ENCODE measurements around the gene NFIX.
"Not testable (repeated sequence)": the region's sequence is repeated elsewhere in the genome, so short reads cannot be mapped to it uniquely, and the experiment has no call there.

NFIX gene

DNA sequence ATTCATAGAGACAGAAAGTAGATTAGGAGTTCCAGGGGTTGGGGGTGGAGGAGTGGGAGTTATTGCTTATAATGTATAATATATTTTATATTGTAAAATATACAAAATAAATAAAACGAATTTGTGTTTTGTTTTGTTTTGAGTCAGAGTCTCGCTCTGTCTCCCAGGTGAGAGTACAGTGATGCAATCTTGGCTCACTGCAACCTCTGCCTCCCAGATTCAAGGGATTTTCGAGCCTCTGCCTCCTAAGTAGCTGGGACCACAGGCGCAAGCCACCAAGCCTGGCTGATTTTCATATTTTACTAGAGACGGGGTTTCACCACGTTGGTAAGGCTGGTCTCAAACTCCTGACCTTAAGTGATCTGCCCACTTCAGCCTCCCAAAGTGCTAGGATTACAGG, 35.8 kb upstream of the NFIX start:
- DNase-seq = no peak

DNA sequence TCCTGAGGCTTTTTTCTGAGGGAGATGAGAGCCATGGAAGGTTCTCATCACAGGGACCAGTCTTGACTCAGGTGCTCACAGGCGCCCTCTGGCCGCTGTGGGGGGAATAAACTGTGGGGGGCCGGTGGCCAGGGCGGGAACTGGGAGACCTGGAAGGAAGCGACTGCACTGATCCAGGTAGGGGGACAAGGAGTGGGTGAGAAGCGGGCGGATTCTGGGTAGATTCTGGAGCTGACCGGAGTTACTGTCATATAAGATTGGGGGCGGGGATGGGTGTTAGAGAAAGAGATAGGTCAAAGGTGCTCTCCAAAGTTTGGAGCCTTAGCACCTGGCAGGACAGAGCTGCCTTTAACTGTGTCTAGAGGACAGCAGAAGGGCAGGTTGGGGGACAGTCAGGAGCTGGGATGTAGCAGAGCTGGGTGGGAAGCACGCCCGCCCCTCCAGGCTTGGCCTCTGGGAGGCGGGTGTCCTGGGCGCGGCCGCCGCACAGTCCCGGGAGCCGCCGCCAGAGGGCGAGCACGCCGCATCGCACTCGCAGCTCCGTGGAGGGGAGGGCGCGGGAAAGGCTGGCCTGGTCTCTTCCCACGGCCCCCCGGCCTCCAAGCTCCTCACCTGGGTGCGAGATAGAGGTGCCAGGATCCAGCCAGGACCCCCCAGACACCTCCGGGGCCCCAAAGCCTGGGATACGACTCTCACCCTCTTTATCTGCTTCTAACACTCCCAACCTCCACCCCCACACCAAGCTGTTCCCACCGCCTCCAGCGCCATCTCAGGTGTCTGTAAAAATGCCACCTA, 30.1 kb upstream of the NFIX start:
- DNase-seq = peak; percentile 96

DNA sequence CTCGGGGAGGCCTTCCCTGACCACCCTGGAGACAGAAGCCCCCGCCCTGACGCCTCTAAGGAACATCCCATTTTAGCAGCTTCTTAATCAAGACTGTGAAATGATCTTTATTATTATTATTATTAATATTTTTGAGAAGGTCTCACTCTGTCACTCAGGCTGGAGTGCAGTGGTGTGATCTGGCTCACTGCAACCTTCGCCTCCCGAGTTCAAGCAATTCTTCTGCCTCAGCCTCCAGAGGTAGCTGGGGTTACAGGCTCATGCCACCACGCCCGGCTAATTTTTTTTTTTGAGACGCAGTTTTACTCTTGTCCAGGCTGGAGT, 29.5 kb upstream of the NFIX start:
- DNase-seq = no peak

DNA sequence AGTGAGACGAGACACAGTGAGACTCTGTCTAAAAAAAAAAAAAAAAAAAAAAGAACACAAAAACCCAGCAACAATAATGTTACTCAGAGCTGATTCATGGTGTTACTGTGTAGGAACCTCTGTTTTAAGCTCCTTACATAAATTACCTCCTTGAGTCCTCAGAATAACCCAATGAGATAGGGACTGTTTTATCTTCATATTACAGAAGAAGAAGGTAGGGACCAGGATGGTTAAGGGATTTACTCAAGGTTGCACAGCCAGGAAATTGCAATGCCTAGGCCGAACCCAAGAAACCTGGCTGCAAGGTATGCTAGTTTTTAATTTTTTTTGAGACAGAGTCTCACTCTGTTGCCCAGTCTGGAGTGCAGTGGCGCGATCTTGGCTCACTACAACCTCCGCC, 27.4 kb upstream of the NFIX start:
- DNase-seq = no peak

DNA sequence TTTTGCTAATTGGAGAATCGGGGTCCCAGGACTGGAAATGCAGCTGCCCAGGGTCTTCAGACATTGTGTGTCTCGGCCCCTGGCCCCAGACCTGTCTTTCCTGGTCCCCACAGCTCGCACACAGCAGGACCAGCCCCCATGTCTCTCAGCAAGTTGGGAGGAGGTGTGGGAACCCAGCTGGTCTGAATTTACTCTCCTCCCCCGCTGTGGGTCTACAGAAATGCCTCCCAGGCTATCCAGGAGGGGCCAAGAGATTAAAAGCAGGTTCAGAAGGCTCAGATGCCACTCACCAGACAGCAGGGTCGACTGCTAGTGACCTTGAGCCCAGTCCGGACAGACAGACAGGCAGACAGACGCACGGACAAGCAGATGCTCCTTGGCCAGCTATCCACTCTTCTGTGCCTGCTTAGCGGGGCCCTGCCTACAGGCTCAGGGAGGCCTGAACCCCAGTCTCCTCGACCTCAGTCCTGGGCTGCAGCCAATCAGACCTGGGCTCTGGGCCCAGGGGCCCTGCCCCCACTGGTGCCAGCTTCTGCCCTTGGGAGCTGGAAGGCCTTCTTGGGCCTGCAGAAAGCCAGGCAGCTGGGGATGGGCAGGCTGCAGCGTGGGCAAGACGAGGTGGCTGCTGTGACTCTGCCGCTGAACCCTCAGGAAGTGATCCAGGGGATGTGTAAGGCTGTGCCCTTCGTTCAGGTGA, 25.8 kb upstream of the NFIX start, which contains the start of gene DAND5:
Gene DAND5 (plus strand): TSS at position 285 of the 697 bp plus-strand sequence. CDS start 85 bp downstream, at position 370.
- DNase-seq = no peak

DNA sequence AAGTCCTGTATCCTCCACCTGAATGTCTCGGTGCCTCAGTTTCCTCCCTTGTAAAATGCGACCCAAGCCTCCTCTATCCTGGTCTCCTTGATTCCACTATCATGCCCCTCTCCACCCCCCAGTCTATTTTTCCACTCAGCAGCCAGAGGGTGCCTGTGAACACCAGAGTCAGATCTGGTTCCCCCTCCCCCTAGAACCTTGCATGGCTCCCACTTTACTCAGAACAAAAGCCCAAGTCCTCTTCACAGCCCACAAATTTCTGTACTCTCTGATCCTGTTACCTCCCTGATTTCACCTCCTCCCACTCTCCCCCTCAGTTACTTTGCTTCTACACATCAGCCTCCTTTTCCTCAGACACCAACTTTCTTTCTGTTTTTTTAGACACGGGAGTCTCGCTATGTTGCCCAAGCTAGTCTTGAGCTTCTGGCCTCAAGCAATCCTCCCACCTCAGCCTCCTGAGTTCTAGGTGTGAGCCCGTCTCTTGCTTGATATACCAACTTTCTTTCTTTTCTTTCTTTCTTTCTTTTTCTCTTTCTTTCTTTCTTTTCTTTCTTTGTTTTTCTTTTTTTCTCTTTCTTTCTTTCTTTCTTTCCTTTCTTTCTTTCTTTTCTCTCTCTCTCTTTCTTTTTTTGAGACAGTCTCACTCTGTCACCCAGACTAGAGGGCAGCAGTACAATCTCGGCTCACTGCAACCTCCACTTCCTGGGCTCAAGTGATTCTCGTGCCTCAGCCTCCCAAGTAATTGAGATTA, 25.0 kb upstream of the NFIX start:
- no peak for DNase-seq

DNA sequence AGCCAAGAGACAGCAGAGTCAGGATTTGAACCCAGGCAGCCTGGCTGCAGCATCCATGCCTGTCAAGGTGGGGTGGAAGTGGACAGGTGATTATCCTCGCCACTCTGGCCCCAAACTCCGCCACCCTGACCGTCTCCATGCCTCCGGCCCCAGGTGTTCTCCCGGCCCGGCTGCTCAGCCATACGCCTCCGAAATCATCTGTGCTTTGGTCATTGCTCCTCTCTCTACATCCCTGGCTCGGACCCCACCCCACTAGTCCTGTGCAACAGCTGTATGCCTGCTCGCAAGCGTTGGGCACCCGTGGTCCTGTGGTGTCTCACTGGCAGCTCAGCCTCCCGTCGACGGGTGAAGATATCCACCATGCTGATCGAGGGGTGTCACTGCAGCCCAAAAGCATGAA, 22.0 kb upstream of the NFIX start:
- DNase-seq = no peak

DNA sequence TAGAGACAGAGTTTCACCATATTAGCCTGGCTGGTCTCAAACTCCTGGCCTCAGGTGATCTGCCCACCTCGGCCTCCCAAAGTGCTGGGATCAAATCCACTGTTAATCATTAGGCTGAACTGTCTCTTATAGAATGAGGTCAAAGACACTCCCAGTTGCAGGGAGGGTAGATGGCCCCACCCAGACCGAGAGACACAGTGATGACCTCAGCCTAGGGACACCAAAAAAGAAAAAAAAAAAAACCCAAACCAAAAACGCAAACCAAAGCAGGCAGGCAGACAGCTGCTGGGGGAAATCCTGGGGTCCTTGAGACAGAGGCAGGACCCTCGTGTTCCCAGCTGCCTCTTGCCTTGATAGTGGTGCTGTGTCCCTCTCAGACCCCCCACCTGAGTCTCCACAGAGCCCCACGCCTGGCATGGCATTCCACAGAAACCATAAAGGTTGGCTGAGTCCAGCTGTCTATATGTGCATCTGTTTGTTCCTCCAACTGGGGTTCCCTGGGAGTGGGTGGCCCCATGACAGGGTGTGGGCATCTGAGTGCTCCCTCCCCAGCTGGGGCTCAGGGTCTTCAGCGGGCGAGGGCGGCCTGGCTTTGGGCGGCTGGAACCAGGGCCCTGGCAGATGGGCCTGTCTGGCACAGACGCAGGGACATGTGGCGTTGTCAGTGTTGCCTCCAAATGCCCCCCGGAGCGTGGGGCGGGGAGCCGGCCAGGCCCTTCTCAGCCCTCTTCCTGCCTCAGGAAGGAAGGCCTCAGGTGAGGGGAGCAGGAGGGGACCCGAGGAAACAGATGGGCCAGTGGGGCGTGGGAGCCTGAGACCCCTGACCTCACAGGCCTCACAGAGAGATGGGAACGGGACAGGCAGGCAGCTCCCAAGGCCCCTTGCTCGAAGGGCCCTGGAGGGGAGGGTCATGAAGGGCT, 20.7 kb upstream of the NFIX start:
- no peak for DNase-seq

DNA sequence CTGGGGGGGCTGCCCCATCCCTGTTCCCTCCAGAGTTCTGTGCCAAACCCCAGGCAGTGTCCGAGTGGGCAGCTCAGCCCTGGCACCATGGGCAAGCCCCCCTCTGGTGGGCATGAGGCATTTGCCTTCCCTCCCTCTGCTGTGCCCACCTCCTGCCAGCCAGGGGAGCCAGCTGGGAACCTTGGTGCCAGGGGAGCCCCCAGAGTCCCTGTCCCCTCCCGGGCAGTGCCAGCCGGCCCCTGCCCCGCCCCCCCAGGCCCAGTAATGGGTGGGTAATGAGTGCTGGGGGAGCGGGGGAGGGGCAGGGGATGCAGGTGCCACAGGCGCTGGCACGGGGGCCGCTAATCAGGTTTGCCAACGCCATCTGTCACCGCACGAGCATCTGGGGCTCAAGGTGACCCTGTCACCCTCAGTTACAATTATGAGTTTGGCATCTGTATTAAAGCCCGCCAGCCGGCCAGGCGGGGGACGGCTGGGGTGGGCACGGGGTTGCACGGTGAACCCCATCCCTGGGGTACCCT, 20.0 kb upstream of the NFIX start:
- no peak for DNase-seq

DNA sequence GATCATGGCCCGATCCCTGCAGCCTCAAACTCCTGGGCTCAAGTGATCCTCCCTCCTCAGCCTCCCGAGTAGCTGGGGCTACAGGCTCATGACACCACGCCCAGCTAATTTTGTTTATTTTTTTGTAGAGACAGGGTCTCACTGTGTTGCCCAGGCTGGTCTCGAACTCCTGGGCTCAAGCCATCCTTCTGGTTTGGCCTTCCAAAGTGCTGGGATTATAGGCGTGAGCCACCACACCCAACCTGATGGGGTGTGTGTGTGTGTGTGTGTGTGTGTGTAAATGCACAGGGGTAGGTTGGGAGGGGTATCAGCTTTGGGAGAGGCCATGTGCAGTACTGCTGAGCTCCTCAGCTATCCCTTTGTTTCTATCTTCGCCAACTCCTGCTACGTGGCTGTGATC, 19.2 kb upstream of the NFIX start:
- DNase-seq = not testable (repeated sequence)

DNA sequence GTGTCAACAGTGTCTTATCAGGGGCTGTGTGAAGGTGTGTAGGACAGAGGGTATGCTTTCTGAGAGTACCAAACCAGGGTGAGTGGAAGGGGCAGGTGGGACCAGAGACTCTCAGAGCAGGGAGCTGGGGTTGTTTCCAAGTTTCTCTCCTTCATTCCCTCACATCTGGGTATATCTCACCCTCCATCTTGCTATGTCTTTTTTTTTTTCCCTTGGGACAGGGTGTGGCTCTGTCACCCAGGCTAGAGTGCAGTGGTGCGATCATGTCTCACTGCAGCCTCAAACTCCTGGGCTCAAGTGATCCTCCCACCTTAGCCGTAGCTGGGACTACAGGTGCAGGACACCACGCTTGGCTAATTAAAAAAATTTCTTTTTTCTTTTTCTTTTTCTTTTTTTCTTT, 15.3 kb upstream of the NFIX start:
- no peak for DNase-seq

DNA sequence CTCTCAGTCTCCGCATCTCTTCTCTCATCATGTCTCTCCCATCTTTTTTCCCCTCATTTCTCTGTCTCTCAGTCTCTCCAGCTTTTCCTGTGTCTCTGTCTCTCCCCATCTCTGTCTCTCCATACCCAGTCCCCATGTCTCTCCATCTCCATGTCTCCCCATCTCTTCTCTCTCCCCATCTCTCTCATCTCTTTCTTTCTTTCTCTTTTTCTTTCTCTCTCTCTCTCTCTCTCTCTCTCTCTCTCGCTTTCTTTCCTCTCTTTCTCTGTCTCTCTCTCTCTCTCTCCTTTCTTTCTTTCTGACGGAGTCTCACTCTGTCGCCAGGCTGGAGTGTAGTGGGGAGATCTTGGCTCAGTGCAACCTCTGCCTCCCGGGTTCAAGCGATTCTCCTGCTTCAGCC, 12.6 kb upstream of the NFIX start:
- no peak for DNase-seq

DNA sequence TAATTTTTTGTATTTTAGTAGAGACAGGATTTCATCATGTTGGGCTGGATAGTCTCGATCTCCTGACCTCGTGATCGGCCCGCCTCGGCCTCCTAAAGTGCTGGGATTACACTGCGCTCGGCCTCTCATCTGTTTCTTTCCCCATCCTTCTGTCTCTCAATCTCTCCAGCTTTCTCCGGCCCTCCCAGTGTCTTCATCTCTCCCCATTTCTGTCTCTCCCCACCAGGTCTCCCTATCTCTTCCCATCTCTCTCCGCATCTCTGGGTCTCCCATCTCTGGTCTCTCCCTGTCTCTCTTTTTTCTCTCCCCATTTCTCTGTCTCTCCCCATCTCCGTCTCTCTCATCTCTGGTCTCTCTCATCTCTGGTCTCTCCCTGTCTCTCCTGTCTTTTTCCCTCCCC, 12.2 kb upstream of the NFIX start:
- DNase-seq = no peak

DNA sequence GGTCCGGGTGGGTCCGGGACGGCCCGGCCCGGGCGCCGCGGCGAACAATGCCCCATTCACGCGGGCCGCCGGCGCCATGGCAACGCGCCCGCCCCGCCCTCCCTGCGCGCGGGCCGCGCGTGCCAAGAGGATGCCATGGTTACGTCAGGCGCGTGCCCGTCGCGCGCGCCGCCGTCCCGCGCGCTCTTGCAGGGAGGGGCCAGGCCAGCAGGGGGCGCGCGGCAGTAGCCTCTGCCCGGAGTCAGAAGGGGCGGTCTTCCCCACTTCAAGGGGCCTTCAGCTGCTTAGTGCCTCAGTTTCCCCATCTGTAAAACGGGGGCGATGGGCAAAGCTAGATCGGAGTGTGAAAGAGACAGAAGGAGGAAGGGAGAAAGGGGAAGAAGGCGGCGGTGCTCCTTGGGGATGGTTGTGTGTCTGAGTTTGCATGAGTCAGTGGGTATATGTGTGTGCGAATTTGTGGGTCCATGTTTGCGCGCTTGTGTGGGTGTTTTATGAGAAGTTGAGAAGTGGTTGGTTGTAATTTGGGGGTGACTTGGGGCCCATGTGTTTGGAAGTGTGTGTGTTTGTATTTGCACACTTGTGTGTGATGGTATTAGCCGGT, 11.6 kb upstream of the NFIX start:
- DNase-seq = peak; percentile 97

DNA sequence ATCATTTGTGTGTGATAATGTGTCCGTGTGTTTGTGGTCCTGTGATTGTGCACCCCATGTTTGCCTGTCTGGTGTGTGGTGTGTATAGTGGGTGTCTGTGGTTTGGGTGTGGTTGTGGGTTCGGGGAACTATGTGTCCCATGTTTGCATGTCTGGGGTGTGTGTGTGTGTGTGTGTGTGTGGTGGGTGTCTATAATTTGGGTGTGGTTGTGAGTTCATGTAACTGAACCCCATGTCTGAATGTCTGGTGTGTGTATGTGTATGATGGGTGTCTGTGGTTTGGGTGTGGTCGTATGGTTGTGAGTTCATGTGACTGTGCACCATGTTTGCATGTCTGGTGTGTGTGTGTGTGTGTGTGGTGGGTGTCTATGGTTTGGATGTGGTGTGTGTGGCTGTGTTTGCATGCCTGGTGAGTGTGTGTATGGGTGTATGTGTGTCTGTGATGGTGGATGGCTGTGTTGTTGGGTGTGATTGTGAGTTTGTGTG, 11.1 kb upstream of the NFIX start:
- no peak for DNase-seq

DNA sequence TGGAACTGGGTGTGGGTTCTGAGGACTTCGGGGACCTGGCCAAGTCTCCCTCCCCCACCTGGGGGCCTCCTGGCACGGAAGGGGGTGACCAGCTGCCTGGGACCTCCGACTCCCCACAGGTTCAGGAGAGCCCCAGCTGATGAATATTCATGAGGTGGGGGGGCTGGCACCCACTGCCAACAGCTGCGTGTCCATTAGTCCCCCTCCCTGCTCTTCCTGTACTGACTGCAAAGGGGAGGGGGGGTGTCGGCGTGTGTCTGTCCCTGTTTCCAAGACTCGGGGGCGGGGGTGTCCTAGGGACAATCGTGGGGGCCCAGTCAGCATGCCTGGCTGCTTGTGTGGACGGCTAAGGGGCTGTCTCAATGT, 10.6 kb upstream of the NFIX start:
- no peak for DNase-seq

DNA sequence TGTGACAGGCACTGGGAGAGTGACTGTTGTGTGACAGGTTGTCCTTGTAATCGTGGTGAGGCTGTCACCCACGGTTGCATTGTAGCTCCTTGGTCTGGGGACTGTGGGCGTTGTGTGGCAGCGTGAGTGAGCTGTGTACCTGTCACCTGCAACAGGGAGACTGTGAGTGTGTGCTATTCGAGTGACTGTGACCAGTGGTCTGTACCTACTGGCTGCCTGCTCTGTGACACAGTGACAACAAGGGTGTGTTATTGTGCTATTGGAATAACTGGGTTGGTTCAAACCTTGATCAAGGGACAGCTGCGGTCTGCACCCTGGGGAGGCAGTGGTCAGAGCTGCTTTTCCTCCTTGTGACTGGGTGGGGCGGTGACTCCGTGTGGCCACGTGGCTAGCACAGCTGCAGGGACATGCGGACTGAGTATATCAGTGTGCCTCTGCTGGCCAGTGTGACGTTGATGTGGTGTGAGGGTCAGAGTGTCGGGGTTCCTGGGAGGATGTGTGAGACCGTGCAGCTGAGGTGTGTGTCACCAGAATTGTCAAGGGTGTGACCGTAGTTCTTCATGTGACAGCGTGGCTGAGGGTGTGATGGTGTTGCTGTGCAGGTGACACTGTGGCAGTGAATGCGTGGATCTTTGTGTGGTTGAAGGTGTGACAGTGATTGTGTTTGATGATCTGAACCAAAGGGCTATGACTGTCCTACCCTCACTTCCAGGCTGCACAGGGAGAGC, 10.1 kb upstream of the NFIX start:
- DNase-seq = no peak

DNA sequence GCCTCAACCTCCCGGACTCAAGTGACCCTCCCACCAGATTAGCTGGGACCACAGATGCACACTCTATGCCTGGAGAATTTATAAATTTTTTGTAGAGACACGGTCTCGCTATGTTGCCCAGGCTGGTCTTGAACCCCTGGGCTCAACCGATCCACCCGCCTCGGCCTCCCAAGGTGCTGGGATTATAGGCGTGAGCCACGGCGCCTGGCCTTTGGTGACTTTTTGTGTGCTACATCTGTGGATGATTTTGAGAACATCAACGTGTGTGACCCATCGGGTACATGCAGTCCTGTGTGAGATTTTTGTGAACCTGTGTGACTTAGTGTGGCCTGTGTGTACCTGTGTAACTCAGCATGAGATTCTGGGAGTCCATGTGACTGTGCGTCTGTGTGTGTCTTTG, 8.5 kb upstream of the NFIX start:
- no peak for DNase-seq

DNA sequence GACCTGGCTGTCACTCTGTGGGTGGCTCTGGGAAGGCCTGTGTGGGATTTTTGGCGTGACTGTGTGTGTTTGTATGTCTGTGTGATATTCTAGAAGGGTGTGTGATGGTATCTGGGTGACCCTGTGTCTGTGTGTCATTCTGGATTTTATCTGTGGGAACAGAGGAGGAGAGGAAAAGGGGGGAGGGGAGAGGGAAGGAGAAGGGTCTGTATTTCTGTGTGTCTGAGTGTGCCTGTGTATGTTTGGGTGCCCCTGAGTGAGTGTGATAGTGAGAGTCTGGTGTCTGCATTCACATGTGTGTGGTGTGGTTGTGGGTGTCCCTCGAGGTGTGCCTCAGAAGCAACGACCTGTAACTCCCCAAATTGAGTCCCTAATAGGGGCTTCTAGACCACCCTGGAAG, 8.1 kb upstream of the NFIX start:
- no peak for DNase-seq

DNA sequence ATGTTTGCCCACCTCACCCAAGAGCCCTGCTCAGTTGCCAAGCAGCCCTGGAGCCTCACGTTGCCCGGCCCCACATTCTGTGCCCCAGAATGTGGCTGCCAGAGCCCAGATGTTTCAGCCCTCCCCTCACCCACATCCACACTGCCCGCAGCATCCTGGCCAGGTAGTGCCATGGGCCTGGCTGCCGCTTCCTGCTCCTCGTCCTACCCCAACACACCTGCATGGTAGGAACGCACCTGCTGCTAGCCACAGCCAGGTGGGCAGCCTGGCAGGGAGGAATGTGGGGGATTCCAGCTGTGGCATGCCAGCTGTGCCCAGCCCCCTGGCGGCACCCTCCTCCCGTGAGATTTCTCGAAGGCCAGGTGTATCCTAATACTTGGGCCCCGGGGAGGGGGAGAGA, 7.5 kb upstream of the NFIX start:
- no peak for DNase-seq

DNA sequence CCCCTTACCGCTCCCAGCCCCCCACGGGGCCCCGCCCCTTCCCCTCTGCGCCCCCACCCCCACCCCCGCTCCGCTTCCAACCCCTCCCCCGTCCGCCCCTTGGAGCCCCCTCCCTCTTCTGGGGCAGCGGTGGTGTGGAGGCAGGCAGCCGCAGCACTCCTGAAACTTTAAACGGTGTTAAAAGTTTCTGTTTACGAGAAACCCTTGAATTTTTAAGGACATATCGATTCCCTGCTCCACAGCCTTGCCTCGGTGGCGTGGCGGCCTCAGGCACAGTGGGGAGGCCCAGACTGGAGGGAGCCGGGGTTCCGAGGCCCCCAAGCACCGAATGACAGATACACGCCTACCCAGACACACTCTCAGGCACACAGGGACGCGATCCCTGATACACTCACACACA, 4.8 kb upstream of the NFIX start:
- no peak for DNase-seq
